GM21447 (cell line): ENCODE measurements around the gene HNF1B.
"Not testable (repeated sequence)": the region's sequence is repeated elsewhere in the genome, so short reads cannot be mapped to it uniquely, and the experiment has no call there.

Experiments used
- ATAC-seq: cut with Tn5 transposase; IDR thresholded peaks from one replicate; pipeline ENCODE4 v1.9.1; 2021; ENCODE audit not compliant: unreplicated experiment

The HNF1B gene, protein sequence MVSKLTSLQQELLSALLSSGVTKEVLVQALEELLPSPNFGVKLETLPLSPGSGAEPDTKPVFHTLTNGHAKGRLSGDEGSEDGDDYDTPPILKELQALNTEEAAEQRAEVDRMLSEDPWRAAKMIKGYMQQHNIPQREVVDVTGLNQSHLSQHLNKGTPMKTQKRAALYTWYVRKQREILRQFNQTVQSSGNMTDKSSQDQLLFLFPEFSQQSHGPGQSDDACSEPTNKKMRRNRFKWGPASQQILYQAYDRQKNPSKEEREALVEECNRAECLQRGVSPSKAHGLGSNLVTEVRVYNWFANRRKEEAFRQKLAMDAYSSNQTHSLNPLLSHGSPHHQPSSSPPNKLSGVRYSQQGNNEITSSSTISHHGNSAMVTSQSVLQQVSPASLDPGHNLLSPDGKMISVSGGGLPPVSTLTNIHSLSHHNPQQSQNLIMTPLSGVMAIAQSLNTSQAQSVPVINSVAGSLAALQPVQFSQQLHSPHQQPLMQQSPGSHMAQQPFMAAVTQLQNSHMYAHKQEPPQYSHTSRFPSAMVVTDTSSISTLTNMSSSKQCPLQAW

GRCh38 chr17:37744961-37745800, at the start of gene HNF1B:
Gene HNF1B, minus strand, starts transcription at chr17:37745059. Its CDS starts 175 bp downstream, at chr17:37744884.
- ATAC-seq, result peak; percentile 54

DNA sequence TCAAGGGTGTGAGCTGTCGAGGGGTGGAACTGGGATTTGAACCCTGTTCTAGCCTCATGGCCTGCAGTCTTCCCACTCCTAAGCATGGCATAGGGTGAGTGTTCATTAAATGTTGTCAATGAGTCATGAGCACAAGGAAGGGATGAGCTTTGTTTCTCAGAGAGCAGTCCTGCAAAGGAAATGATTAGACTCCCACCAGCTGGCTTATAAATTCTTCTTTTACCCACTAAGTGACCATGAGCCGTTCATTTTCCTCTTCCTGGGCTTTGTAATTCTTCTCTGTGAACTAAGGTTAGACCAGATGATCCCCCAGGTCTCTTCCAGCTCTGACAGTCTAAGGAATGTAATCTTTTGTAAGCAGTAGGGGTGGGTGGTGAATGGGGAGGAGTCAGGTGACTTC, 47.9 kb upstream of the HNF1B start:
- no peak for ATAC-seq

GRCh38 chr17:37791447-37792399, 46.9 kb upstream of the HNF1B start:
- ATAC-seq, result no peak

- ATAC-seq, result no peak
Observed at GRCh38 chr17:37789771-37790541, 45.1 kb upstream of the HNF1B start.

GRCh38 chr17:37789021-37789565, 44.2 kb upstream of the HNF1B start:
- no peak for ATAC-seq

DNA sequence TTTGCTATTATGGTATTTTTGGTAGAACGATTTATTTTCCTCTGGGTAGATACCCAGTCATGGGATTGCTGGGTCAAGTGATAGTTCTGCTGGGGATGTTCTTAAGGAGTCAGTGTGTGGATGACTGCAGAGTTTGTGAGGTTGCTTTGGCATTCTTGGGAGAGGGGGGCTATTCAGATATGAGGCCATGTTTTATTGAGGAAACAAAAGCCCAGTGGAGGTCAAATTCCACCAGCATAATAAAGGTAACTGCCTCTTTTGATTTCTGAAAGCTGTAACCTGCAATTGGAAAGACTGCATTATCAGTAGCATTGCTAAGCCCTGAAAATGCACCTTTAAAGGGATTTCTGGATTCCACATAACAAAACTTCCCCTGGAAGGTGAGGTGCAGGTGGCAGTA, 43.7 kb upstream of the HNF1B start:
- no peak for ATAC-seq

DNA sequence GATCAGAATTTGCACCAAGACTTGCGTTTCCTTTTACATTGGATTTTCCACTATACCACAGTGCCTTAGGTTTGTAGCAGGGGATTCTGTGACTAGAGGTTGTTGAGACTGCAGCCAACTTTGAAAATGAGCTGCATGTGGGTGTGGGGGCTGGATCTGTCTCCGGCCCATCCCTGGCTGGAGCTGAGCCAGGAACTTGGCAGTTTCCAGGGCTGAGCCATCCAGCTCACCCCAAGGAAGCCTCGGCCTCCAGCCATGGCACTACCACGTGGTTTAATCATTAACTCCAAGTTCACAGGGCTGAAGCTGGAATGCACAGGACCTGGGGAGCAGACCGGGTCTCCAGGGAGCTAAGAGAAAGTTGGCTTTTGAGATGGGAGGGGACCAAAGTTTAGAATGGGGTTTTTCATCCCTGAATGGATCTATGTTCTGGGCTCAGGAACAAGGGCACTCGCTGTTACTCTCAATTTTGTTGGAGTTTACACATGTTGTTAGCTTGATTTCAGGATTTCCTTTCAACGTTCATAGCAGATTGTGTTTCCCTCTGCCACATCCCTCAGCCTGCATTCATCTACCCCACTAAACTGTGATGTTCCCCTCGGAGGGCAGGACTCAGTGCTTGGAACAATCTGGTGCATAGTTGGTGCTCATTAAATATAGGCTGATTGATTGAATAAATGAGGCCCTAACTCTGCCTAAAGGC, 42.3 kb upstream of the HNF1B start:
- ATAC-seq, result no peak

DNA sequence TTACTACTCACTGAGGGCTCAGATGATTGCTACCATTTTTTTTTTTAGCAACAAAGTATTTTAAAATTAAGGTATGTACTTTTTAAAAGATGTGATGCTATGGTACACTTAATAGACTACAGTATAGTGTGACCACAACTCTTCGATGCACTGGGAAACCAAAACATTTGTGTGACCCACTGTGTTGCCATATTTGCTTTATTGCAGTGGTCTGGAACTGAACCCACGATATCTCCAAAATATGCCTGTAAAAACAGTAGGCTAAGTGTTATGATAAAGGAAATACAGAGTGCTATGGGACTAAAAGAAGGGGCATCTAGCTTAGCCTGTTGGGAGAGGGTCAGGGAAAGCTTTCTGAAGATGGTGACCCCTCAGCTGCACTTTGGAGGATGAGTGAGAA, 41.6 kb upstream of the HNF1B start:
- no peak for ATAC-seq

DNA sequence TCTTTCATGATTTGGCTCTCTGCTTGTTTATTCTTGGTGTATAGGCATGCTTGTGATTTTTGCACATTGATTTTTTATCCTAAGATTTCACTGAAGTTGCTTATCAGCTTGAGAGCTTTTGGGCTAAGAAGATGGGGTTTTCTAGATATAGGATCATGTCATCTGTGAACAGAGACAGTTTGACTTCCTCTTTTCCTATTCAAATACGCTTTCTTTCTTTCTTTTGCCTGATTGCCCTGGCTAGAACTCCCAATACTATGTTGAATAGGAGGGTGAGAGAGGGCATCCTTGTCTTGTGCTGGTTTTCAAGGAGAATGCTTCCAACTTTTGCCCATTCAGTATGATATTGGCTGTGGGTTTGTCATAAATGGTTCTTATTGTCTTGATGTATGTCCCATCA, 37.6 kb upstream of the HNF1B start:
- ATAC-seq, result not testable (repeated sequence)

GRCh38 chr17:37781451-37781850, 36.6 kb upstream of the HNF1B start:
- no peak for ATAC-seq

- no peak for ATAC-seq
Observed at GRCh38 chr17:37779554-37779953, 34.7 kb upstream of the HNF1B start.

DNA sequence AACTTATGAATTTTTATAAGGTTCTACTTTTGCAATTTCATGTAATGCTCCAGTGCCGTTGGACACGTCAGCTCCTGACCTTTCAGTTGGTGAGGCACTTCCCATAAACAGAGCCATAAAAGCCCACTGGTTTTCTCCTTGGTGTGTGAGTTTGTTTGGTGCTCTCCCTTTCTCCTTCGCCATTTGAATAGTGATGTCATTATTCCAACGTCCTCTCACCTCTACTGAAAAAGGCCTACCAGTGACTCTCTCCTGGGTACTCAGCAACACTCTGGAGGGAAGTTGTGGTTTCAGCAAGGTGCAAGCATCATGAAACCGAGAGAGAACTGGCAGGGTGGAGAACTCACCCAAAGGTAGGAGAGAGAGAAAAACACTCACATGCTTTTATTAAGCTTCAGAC, 29.6 kb upstream of the HNF1B start:
- ATAC-seq, result peak; percentile 95

DNA sequence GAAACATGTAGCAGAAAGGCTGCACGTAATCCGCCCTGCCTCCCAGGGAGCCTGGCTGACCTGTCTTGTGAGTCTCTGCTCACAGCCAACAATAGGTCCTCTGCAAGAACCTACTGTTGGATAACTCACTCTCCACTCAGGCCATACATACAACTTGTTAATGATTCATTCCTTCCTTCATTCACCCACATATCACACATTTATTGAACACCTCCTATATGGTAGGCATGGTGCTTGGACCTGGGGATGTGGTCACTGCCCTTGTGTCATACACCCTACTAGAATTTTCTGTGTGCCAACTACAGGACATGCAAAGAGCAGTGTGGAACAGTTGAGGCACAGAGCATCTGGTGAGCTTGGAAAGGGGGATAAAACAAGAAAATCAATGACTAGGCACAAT, 28.1 kb upstream of the HNF1B start:
- no peak for ATAC-seq

DNA sequence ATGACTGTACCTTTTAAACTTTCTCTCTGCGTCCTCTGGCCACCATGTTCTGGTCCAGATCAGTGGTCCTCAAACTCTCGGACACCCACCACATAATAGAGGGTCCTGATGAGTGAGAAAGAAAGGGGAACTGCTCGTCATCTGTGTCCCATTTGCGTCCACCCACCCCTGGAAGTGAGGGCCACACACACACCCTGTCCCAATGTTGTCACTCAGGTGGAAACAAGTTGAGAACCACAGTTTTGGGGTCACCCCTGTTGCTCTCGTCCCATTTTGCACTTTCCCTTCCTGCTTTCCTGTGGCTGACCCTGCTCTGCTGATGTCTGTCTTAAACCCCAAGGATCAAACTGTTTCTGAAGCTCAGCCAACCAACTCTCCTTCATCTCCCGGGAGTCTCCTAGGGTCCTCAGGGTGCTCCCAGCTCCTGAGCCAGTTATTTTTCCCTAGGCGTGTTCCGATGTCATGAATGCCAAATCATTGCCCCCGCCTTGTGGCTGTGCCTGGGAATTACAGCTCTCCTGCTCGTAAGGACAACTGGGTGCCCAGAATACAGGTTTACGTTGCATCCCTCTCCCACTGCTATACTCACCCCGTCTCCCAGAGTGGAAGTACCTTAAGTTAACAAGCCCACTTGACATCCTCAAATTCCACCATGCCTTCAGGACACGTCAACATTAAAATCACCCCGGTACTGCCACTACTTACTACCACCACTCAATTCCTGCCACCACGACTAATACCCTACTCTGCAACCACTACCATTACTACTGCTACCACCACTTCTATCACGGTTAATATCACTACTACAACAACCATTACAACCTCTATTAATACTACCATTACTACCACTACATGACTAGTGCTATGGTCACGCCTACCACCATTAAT, 26.0 kb upstream of the HNF1B start:
- no peak for ATAC-seq

- ATAC-seq, result no peak
Observed at GRCh38 chr17:37769050-37769449, 24.2 kb upstream of the HNF1B start.

GRCh38 chr17:37768438-37768837, 23.6 kb upstream of the HNF1B start:
- ATAC-seq, result no peak

DNA sequence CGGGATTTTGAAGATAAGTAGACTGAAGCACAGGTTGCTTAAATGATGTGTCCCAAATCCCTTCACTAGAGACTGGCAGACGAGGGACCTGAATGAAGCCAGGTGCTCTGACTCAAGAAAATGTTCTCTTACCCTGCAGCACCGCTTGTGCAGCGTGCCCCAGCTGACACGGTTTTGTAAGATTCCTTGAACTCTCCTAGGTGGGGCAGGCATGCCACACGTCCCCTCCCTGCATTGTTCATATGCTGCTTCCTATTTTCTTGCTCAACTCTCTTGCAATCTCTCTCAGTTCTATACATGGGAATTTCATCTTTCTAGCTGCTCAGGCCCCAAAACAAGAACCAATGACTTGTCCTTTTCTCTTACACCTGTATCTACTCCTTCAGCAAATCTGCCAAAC, 22.1 kb upstream of the HNF1B start:
- no peak for ATAC-seq

GRCh38 chr17:37764383-37764782, 19.5 kb upstream of the HNF1B start:
- no peak for ATAC-seq
